ENCODE data around the gene NSF.
"Not testable (repeated sequence)": the region's sequence is repeated elsewhere in the genome, so short reads cannot be mapped to it uniquely, and the experiment has no call there.

NSF gene

GRCh38 chr17:46624726-46625125, 34.3 kb downstream of the NSF start:
- DNase-seq (ENCODE audit: low read depth); H3K4me3 ChIP-seq (ENCODE audit: low read depth, low read length): not testable (repeated sequence)

GRCh38 chr17:46627452-46627851, 37.0 kb downstream of the NSF start:
- DNase-seq (ENCODE audit: low read depth); H3K4me3 ChIP-seq (ENCODE audit: low read depth, low read length): not testable (repeated sequence)

- not testable (repeated sequence) for DNase-seq (ENCODE audit: low read depth); H3K4me3 ChIP-seq (ENCODE audit: low read depth, low read length)
Observed at GRCh38 chr17:46628753-46629436, 38.4 kb downstream of the NSF start.

GRCh38 chr17:46632146-46632545, 41.7 kb downstream of the NSF start:
- not testable (repeated sequence) for DNase-seq (ENCODE audit: low read depth); H3K4me3 ChIP-seq (ENCODE audit: low read depth, low read length)

GRCh38 chr17:46634844-46635243, 44.4 kb downstream of the NSF start:
- not testable (repeated sequence) for DNase-seq (ENCODE audit: low read depth); H3K4me3 ChIP-seq (ENCODE audit: low read depth, low read length)

- not testable (repeated sequence) for DNase-seq (ENCODE audit: low read depth); H3K4me3 ChIP-seq (ENCODE audit: low read depth, low read length)
Observed at GRCh38 chr17:46641861-46642656, 51.6 kb downstream of the NSF start.

- H3K4me3 ChIP-seq (ENCODE audit: low read depth, low read length); DNase-seq (ENCODE audit: low read depth): not testable (repeated sequence)
Observed at GRCh38 chr17:46647251-46647650, 56.8 kb downstream of the NSF start.

GRCh38 chr17:46647688-46648278, 57.3 kb downstream of the NSF start:
- DNase-seq (ENCODE audit: low read depth); H3K4me3 ChIP-seq (ENCODE audit: low read depth, low read length): not testable (repeated sequence)

GRCh38 chr17:46649246-46649645, 58.8 kb downstream of the NSF start:
- DNase-seq (ENCODE audit: low read depth); H3K4me3 ChIP-seq (ENCODE audit: low read depth, low read length): not testable (repeated sequence)

GRCh38 chr17:46652024-46652643, 61.7 kb downstream of the NSF start:
- not testable (repeated sequence) for DNase-seq (ENCODE audit: low read depth); H3K4me3 ChIP-seq (ENCODE audit: low read depth, low read length)

- H3K4me3 ChIP-seq (ENCODE audit: low read depth, low read length); DNase-seq (ENCODE audit: low read depth): not testable (repeated sequence)
Observed at GRCh38 chr17:46658235-46658634, 67.8 kb downstream of the NSF start.

GRCh38 chr17:46659702-46660101, 69.2 kb downstream of the NSF start:
- DNase-seq (ENCODE audit: low read depth); H3K4me3 ChIP-seq (ENCODE audit: low read depth, low read length): not testable (repeated sequence)

- not testable (repeated sequence) for H3K4me3 ChIP-seq (ENCODE audit: low read depth, low read length); DNase-seq (ENCODE audit: low read depth)
Observed at GRCh38 chr17:46663123-46663522, 72.7 kb downstream of the NSF start.

GRCh38 chr17:46663552-46663951, 73.1 kb downstream of the NSF start:
- H3K4me3 ChIP-seq (ENCODE audit: low read depth, low read length); DNase-seq (ENCODE audit: low read depth): not testable (repeated sequence)

- not testable (repeated sequence) for DNase-seq (ENCODE audit: low read depth); H3K4me3 ChIP-seq (ENCODE audit: low read depth, low read length)
Observed at GRCh38 chr17:46665969-46666368, 75.5 kb downstream of the NSF start.

- H3K4me3 ChIP-seq (ENCODE audit: low read depth, low read length); DNase-seq (ENCODE audit: low read depth): not testable (repeated sequence)
Observed at GRCh38 chr17:46670789-46671188, 80.3 kb downstream of the NSF start.

GRCh38 chr17:46672777-46673176, 82.3 kb downstream of the NSF start:
- H3K4me3 ChIP-seq (ENCODE audit: low read depth, low read length); DNase-seq (ENCODE audit: low read depth): not testable (repeated sequence)

- DNase-seq (ENCODE audit: low read depth); H3K4me3 ChIP-seq (ENCODE audit: low read depth, low read length): not testable (repeated sequence)
Observed at GRCh38 chr17:46677819-46678218, 87.3 kb downstream of the NSF start.

GRCh38 chr17:46683653-46684052, 93.2 kb downstream of the NSF start:
- not testable (repeated sequence) for H3K4me3 ChIP-seq (ENCODE audit: low read depth, low read length); DNase-seq (ENCODE audit: low read depth)

All from GM12865 (cell line).